WTC11 (cell line): ENCODE results near the gene GPD1. TPM values are rescaled to one million over a fixed set of nuclear protein-coding genes. Genes with fewer than 3 reads are reported as not detected.

Experiments used
- ATAC-seq: fragments of 200-7000 bp; cut with Tn5 transposase; 2 replicates; pipeline ENCODE4 v1.10.0; 2021; ENCODE audit warnings: mild to moderate bottlenecking, moderate library complexity
- CTCF ChIA-PET: fragments of 300-600 bp; sonication (Branson Sonifier 250); formaldehyde crosslinking; loops from one replicate; lab custom pipeline; 2021; ENCODE audit warnings: antibody characterized with exemption; lab: Charles Lee
- POLR2A ChIA-PET: fragments of 350-600 bp; sonication (Branson Sonifier 250); formaldehyde crosslinking; loops from one replicate; lab custom pipeline; 2021; ENCODE audit warnings: antibody characterized with exemption; lab: Charles Lee
- DNase-seq: peaks from one replicate; pipeline ENCODE4 v3.0.0; 2021; ENCODE audit warnings: low spot score
- H3K27ac Mint-ChIP-seq: 2 replicates; pipeline ENCODE4 v1.8.0; 2021; ENCODE audit warnings: mixed read lengths
- H3K27me3 Mint-ChIP-seq: 2 replicates; pipeline ENCODE4 v1.8.0; 2021; ENCODE audit warnings: low read depth, mild to moderate bottlenecking, moderate library complexity, mixed read lengths
- H3K36me3 Mint-ChIP-seq: 2 replicates; pipeline ENCODE4 v1.8.0; 2021; ENCODE audit warnings: mixed read lengths
- H3K4me1 Mint-ChIP-seq: 2 replicates; pipeline ENCODE4 v1.8.0; 2022; ENCODE audit warnings: mixed read lengths
- H3K4me3 Mint-ChIP-seq: 2 replicates; pipeline ENCODE4 v1.8.0; 2021; ENCODE audit warnings: mild to moderate bottlenecking, moderate library complexity, mixed read lengths
- H3K9me3 Mint-ChIP-seq: 2 replicates; pipeline ENCODE4 v1.8.0; 2021; ENCODE audit warnings: mixed read lengths
- E2F1 ChIP-seq: sonication (generic); formaldehyde crosslinking; IDR thresholded peaks from 2 replicates; pipeline ENCODE4 v1.8.0; 2022; ENCODE audit warnings: mild to moderate bottlenecking, missing genetic modification reagents
- E2F4 ChIP-seq: sonication (generic); formaldehyde crosslinking; IDR thresholded peaks from 2 replicates; pipeline ENCODE4 v1.8.1; 2022; ENCODE audit warnings: low read depth, mild to moderate bottlenecking, moderate library complexity, missing genetic modification reagents, borderline replicate concordance
- EMX1 ChIP-seq: fragments of 250-450 bp; sonication (Bioruptor Pico); IDR thresholded peaks from 2 replicates; pipeline ENCODE4 v1.8.0; 2021; ENCODE audit warnings: mild to moderate bottlenecking
- FOXP1 ChIP-seq: sonication (generic); formaldehyde crosslinking; IDR thresholded peaks from 2 replicates; pipeline ENCODE4 v1.8.0; 2022; ENCODE audit warnings: missing genetic modification reagents, mild to moderate bottlenecking, moderate library complexity, borderline replicate concordance
- GABPB1 ChIP-seq: sonication (generic); formaldehyde crosslinking; IDR thresholded peaks from 2 replicates; pipeline ENCODE4 v1.8.1; 2023; ENCODE audit warnings: mild to moderate bottlenecking, missing genetic modification reagents
- GTF2I ChIP-seq: fragments of 250-450 bp; sonication (Bioruptor Pico); conservative IDR thresholded peaks from 2 replicates; pipeline ENCODE4 v1.4.0; 2021; ENCODE audit warnings: mild to moderate bottlenecking
- NFE2L1 ChIP-seq: sonication (generic); formaldehyde crosslinking; IDR thresholded peaks from 2 replicates; pipeline ENCODE4 v1.8.1; 2023; ENCODE audit warnings: missing genetic modification reagents
- NR1H2 ChIP-seq: sonication (generic); formaldehyde crosslinking; IDR thresholded peaks from 2 replicates; pipeline ENCODE4 v1.9.0; 2021; ENCODE audit warnings: mild to moderate bottlenecking, moderate library complexity, missing genetic modification reagents
- ZNF138 ChIP-seq: sonication (generic); formaldehyde crosslinking; conservative IDR thresholded peaks from 2 replicates; pipeline ENCODE4 v1.8.1; 2022; ENCODE audit warnings: mild to moderate bottlenecking, moderate library complexity, missing genetic modification reagents
- ZNF317 ChIP-seq: sonication (generic); formaldehyde crosslinking; IDR thresholded peaks from 2 replicates; pipeline ENCODE4 v1.8.1; 2023; ENCODE audit warnings: low read depth, mild to moderate bottlenecking, moderate library complexity, missing genetic modification reagents, borderline replicate concordance
- ZNF423 ChIP-seq: fragments of 250-450 bp; sonication (Bioruptor Pico); IDR thresholded peaks from 2 replicates; pipeline ENCODE4 v2.1.2; 2022; ENCODE audit warnings: mild to moderate bottlenecking, moderate library complexity
- total RNA-seq: library from RNA; stranded (reverse); gene quantifications from 3 replicates; pipeline ENCODE4 v1.2.3, GENCODE V29; 2021
- TF ChIP-seq, protein P1 (sequence below): sonication (generic); formaldehyde crosslinking; IDR thresholded peaks from 2 replicates; pipeline ENCODE4 v1.8.1; 2023; ENCODE audit warnings: mild to moderate bottlenecking, missing genetic modification reagents, borderline replicate concordance
- TF ChIP-seq, protein P2 (sequence below): sonication (generic); formaldehyde crosslinking; IDR thresholded peaks from 2 replicates; pipeline ENCODE4 v1.8.0; 2022; ENCODE audit warnings: mild to moderate bottlenecking, missing genetic modification reagents
- TF ChIP-seq, protein P3 (sequence below): sonication (generic); formaldehyde crosslinking; IDR thresholded peaks from 2 replicates; pipeline ENCODE4 v1.8.1; 2022; ENCODE audit warnings: mild to moderate bottlenecking, missing genetic modification reagents, moderate library complexity, borderline replicate concordance

The GPD1 gene
- total RNA-seq, 1 experiment from 2014 or later: 0.77 TPM

- TF ChIP-seq FOXP1 (CRISPR knock-in tag) (no peak), GTF2I (CRISPR knock-in tag) (no peak), E2F1 (no peak)
- TF ChIP-seq, protein P1, sequence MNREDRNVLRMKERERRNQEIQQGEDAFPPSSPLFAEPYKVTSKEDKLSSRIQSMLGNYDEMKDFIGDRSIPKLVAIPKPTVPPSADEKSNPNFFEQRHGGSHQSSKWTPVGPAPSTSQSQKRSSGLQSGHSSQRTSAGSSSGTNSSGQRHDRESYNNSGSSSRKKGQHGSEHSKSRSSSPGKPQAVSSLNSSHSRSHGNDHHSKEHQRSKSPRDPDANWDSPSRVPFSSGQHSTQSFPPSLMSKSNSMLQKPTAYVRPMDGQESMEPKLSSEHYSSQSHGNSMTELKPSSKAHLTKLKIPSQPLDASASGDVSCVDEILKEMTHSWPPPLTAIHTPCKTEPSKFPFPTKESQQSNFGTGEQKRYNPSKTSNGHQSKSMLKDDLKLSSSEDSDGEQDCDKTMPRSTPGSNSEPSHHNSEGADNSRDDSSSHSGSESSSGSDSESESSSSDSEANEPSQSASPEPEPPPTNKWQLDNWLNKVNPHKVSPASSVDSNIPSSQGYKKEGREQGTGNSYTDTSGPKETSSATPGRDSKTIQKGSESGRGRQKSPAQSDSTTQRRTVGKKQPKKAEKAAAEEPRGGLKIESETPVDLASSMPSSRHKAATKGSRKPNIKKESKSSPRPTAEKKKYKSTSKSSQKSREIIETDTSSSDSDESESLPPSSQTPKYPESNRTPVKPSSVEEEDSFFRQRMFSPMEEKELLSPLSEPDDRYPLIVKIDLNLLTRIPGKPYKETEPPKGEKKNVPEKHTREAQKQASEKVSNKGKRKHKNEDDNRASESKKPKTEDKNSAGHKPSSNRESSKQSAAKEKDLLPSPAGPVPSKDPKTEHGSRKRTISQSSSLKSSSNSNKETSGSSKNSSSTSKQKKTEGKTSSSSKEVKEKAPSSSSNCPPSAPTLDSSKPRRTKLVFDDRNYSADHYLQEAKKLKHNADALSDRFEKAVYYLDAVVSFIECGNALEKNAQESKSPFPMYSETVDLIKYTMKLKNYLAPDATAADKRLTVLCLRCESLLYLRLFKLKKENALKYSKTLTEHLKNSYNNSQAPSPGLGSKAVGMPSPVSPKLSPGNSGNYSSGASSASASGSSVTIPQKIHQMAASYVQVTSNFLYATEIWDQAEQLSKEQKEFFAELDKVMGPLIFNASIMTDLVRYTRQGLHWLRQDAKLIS (CRISPR knock-in tag): no peak
Measured at GRCh38 chr12:50107416-50108268, 3.8 kb downstream of the GPD1 start (continued).

DNA sequence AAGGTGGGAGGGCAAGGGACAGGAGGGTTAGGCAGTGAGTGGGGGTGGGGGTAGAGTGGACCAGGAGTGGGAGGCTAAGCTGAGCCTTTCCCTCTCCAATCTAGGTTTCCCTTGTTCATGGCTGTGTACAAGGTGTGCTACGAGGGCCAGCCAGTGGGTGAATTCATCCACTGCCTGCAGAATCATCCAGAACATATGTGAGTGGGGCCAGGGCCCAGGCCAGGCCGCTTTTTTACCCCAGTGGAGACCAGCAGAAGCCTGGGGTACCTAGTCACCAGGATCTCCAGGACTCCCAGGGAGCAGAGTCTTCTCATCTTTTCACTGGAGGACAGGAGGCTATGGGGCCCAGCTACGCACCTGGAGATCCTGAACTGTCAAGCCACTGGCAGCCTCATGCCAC lies 5.5 kb downstream of the GPD1 start:
- Mint-ChIP-seq H3K4me1 (peaks cover 21% of the 10 kb centered on the region), H3K27ac (no peak overlapping the region), H3K4me3 (no peak overlapping the region), H3K9me3 (no peaks in the 10 kb centered on the region), H3K36me3 (no peaks in the 10 kb centered on the region), H3K27me3 (no peaks in the 10 kb centered on the region)
- ATAC-seq: no peak
- POLR2A ChIA-PET: interaction anchor here (4.2 kb wide), 1 partner anchor 58 kb away, joined by 50 read pairs; the partner anchor contains the start of gene CERS5
- CTCF ChIA-PET: interaction anchor here (0.6 to 4.8 kb wide), 7 partner anchors 7 to 204 kb away, joined by 3 to 165 read pairs (median 23); partner anchors contain the start of genes GPD1 and LIMA1
- DNase-seq: no peak
- TF ChIP-seq NR1H2 (CRISPR knock-in tag) (no peak), E2F4 (CRISPR knock-in tag) (no peak)

- ChIA-PET POLR2A (interaction anchor here (1.5 to 4.2 kb wide), 4 partner anchors 9 to 57 kb away, joined by 3 to 50 read pairs (median 13); partner anchors contain the start of genes CERS5 and SMARCD1), CTCF (interaction anchor here (0.5 to 4.8 kb wide), 30 partner anchors 8 to 1154 kb away, joined by 3 to 165 read pairs (median 10); partner anchors contain the start of genes CERS5, GPD1, LIMA1 and SMARCD1)
- Mint-ChIP-seq H3K27me3 (no peaks in the 10 kb centered on the region), H3K4me1 (peaks cover 19% of the 10 kb centered on the region), H3K27ac (peak overlapping the region; percentile 89), H3K4me3 (peak overlapping the region; percentile 27; the same call in 1 of the 2 replicates), H3K36me3 (no peaks in the 10 kb centered on the region), H3K9me3 (no peaks in the 10 kb centered on the region)
- DNase-seq: no peak
- TF ChIP-seq ZNF423 (CRISPR knock-in tag): no peak
- TF ChIP-seq ZNF317: no peak
- TF ChIP-seq, protein P2, sequence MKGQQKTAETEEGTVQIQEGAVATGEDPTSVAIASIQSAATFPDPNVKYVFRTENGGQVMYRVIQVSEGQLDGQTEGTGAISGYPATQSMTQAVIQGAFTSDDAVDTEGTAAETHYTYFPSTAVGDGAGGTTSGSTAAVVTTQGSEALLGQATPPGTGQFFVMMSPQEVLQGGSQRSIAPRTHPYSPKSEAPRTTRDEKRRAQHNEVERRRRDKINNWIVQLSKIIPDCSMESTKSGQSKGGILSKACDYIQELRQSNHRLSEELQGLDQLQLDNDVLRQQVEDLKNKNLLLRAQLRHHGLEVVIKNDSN (CRISPR knock-in tag): no peak
- TF ChIP-seq GABPB1 (CRISPR knock-in tag): peak; percentile 40; the same call in 1 of the 2 replicates
- TF ChIP-seq, protein P3, sequence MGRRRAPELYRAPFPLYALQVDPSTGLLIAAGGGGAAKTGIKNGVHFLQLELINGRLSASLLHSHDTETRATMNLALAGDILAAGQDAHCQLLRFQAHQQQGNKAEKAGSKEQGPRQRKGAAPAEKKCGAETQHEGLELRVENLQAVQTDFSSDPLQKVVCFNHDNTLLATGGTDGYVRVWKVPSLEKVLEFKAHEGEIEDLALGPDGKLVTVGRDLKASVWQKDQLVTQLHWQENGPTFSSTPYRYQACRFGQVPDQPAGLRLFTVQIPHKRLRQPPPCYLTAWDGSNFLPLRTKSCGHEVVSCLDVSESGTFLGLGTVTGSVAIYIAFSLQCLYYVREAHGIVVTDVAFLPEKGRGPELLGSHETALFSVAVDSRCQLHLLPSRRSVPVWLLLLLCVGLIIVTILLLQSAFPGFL (CRISPR knock-in tag): 0 out of 2 replicates have a peak, but pooled peaks have one; percentile 53
- no peak for TF ChIP-seq ZNF138 (CRISPR knock-in tag)
- no peak for TF ChIP-seq EMX1 (CRISPR knock-in tag)
- no peak for TF ChIP-seq NFE2L1 (CRISPR knock-in tag)
- TF ChIP-seq, all 79 proteins: peak for 2
- no peak for ATAC-seq
Measured at GRCh38 chr12:50110127-50110761, 6.4 kb downstream of the GPD1 start.
